ENCODE measurements around the gene GMDS. TPM values are rescaled to one million over a fixed set of nuclear protein-coding genes. Genes with fewer than 3 reads are reported as not detected.

Gene GMDS
- total and polyA plus RNA-seq, 2 donors (not counting 3 experiments of a cell fraction or from before 2014, with no cell fraction given) = 9.8 to 23.5 TPM

DNA sequence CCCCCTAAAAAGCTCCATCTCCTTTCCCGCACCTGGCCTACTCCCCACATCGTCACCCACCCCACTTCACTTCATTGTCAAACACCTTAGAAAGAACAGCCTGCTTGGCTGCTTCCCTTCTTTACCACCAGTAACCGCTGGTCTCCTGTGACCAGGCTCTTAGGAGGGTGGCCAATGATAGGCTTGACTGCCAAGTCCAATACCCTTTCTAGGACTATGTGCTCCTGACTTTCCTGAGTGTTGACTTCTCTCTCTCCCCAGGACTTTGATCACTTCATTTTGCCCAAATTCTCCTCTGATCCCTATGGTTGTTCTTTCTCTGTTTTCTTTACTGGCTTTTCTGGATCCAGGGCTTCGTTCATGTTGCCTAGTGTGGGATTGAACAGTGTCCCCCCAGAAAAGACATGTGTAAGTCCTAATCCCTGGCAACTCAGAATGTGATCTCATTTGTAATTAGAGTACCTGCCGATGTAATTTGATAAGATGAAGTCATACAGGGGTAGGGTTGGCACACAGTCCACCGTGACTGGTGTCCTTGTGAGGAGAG, 254.0 kb downstream of the GMDS start:
- H3K4me1 ChIP-seq (ENCODE audit: control insufficient read depth, extremely low read depth, insufficient read depth, low read length) = no peaks in the 10 kb centered on the region
- H4K20me1 ChIP-seq (replicated peaks; ENCODE audit: control insufficient read depth, extremely low read depth, insufficient read depth, low read length) = no peaks in the 10 kb centered on the region
- intact Hi-C loops (cut with micrococcal nuclease) (no loop called here), dilution Hi-C loops (cut with MboI; ENCODE audit: extremely low pct_ligation_motif_present, low sequenced_read_pairs) (no loop called here)
- no peak overlapping the region for H2AFZ ChIP-seq (ENCODE audit: low read depth, low read length)
- H3K9me1 ChIP-seq (replicated peaks; ENCODE audit: control insufficient read depth, extremely low read depth, insufficient read depth, low read length) = no peaks in the 10 kb centered on the region
- TF ChIP-seq, protein P1, sequence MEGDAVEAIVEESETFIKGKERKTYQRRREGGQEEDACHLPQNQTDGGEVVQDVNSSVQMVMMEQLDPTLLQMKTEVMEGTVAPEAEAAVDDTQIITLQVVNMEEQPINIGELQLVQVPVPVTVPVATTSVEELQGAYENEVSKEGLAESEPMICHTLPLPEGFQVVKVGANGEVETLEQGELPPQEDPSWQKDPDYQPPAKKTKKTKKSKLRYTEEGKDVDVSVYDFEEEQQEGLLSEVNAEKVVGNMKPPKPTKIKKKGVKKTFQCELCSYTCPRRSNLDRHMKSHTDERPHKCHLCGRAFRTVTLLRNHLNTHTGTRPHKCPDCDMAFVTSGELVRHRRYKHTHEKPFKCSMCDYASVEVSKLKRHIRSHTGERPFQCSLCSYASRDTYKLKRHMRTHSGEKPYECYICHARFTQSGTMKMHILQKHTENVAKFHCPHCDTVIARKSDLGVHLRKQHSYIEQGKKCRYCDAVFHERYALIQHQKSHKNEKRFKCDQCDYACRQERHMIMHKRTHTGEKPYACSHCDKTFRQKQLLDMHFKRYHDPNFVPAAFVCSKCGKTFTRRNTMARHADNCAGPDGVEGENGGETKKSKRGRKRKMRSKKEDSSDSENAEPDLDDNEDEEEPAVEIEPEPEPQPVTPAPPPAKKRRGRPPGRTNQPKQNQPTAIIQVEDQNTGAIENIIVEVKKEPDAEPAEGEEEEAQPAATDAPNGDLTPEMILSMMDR (IDR thresholded peaks at IDR 0.05; ENCODE audit: extremely low read depth in 1 of 2, insufficient read depth in 1 of 2, low read depth in 1 of 2, low read length in 2 of 2) = no peak
- no peak for TF ChIP-seq POLR2A (IDR thresholded peaks at IDR 0.05; ENCODE audit: low read depth, low read length)
- TF ChIP-seq, protein P2, sequence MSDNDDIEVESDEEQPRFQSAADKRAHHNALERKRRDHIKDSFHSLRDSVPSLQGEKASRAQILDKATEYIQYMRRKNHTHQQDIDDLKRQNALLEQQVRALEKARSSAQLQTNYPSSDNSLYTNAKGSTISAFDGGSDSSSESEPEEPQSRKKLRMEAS (IDR thresholded peaks at IDR 0.05; ENCODE audit: insufficient read depth, insufficient read length) = no peak
- no peak for TF ChIP-seq FOS (IDR thresholded peaks at IDR 0.05; ENCODE audit: borderline replicate concordance, insufficient read depth, low read length)
- TF ChIP-seq MYC (IDR thresholded peaks at IDR 0.05; ENCODE audit: low read depth, low read length) = no peak
- TF ChIP-seq POLR2AphosphoS5 (IDR thresholded peaks at IDR 0.05; ENCODE audit: insufficient read depth, low read depth, low read length) = no peak
- TF ChIP-seq JUN (IDR thresholded peaks at IDR 0.05; ENCODE audit: borderline replicate concordance, insufficient read depth, insufficient read length, low read depth) = no peak
- no peak for TF ChIP-seq EZH2 (IDR thresholded peaks at IDR 0.05; ENCODE audit: borderline replicate concordance, low read depth, low read length, severe bottlenecking)
- no peak for TF ChIP-seq GATA2 (IDR thresholded peaks at IDR 0.05; ENCODE audit: insufficient read depth, insufficient read length, low read depth, low read length)
- FAIRE-seq (no peak), DNase-seq (ENCODE audit: low read depth, low spot score) (no peak)
- H3K79me2 ChIP-seq (ENCODE audit: control insufficient read depth, insufficient read depth, low read length) = no peaks in the 10 kb centered on the region
- CTCF ChIA-PET = no interaction called here
- no peaks in the 10 kb centered on the region for H3K9me3 ChIP-seq (replicated peaks; ENCODE audit: control insufficient read depth, insufficient read depth, low read length)
- no peaks in the 10 kb centered on the region for H3K27me3 ChIP-seq (ENCODE audit: control insufficient read depth in 2 of 2, insufficient read depth in 2 of 2, low read length in 2 of 2)
- H3K4me3 ChIP-seq (replicated peaks in 1 of 3; ENCODE audit: insufficient read depth in 1 of 3, low read depth in 1 of 3, low read length in 3 of 3) = no peak overlapping the region
- H3K4me2 ChIP-seq (ENCODE audit: insufficient read depth, low read length) = no peak overlapping the region
- no peak overlapping the region for H3K9ac ChIP-seq (replicated peaks; ENCODE audit: extremely low read depth, insufficient read depth, low read length)
- no peaks in the 10 kb centered on the region for H3K36me3 ChIP-seq (ENCODE audit: control insufficient read depth in 2 of 2, extremely low read depth in 1 of 2, insufficient read depth in 2 of 2, low read length in 2 of 2)
- no TSS peak for BruUV-seq (replicated peaks)
- POLR2A ChIA-PET = no interaction called here
- no peak overlapping the region for H3K27ac ChIP-seq (ENCODE audit: insufficient read depth, low read depth, low read length)

Data from endothelial cell of umbilical vein (primary cell).